22Rv1 (cell line): Measurements from ENCODE around the gene TBCA.
"Not testable (repeated sequence)": the region's sequence is repeated elsewhere in the genome, so short reads cannot be mapped to it uniquely, and the experiment has no call there.

Experiments used
- H3K27ac ChIP-seq: fragments of 450-650 bp; 2 replicates; pipeline ENCODE4 v1.5.1; 2017
- ZFX ChIP-seq: fragments of 450-650 bp; IDR thresholded peaks from 2 replicates; pipeline ENCODE4 v1.6.1; 2017; ENCODE audit warnings: antibody characterized with exemption, borderline replicate concordance
- TF ChIP-seq, protein P1 (sequence below): fragments of 450-650 bp; IDR thresholded peaks from 2 replicates; pipeline ENCODE4 v1.5.1; 2017; ENCODE audit warnings: mild to moderate bottlenecking

TBCA gene

DNA sequence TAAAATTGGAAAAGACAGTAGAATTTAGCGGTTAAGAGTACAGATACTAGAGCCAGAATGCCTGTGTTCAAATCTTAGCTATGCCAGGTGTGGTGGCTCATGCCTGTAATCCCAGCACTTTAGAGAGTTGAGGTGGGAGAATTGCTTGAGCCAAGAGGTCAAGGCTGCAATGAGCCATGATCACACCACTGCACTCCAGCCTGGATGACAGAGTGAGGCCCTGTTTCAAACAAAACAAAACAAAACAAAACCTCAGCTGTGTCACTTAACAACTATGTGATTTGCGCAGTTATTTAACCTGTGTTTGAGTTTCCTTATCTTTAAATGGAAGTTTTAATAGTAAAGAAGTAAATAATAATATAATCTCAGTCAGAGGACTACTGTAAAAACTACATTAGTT is 68.3 kb downstream of the TBCA start:
- TF ChIP-seq, protein P1, sequence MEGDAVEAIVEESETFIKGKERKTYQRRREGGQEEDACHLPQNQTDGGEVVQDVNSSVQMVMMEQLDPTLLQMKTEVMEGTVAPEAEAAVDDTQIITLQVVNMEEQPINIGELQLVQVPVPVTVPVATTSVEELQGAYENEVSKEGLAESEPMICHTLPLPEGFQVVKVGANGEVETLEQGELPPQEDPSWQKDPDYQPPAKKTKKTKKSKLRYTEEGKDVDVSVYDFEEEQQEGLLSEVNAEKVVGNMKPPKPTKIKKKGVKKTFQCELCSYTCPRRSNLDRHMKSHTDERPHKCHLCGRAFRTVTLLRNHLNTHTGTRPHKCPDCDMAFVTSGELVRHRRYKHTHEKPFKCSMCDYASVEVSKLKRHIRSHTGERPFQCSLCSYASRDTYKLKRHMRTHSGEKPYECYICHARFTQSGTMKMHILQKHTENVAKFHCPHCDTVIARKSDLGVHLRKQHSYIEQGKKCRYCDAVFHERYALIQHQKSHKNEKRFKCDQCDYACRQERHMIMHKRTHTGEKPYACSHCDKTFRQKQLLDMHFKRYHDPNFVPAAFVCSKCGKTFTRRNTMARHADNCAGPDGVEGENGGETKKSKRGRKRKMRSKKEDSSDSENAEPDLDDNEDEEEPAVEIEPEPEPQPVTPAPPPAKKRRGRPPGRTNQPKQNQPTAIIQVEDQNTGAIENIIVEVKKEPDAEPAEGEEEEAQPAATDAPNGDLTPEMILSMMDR = no peak
- no peak for TF ChIP-seq ZFX
- no peak overlapping the region for H3K27ac ChIP-seq

- H3K27ac ChIP-seq = not testable (repeated sequence)
Measured at GRCh38 chr5:77699569-77699968, 76.6 kb downstream of the TBCA start.

- no peak overlapping the region for H3K27ac ChIP-seq
- TF ChIP-seq ZFX = no peak
- TF ChIP-seq, protein P1 = no peak
Measured at GRCh38 chr5:77698920-77699319, 77.2 kb downstream of the TBCA start.

GRCh38 chr5:77697692-77698091 is 78.4 kb downstream of the TBCA start:
- no peak overlapping the region for H3K27ac ChIP-seq
- TF ChIP-seq ZFX = no peak
- TF ChIP-seq, protein P1 = no peak

DNA sequence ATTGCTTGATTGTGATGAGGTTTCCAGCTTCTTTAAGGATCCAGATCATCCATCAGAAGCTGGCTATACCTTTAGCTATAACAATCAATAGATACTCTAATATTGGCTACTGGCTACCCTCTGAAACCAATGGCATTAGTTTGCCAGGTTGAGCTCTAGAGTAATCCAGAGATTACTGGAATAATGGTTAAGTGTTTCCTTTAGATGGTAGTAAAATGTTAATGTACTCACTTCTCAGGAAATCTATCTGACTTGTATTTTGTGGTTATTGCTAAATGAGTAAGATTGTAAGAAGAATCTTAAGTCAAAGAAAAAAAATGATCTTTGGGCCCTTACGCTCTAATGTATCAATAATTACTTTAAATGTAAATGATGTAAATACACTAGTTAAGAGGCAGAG is 80.0 kb downstream of the TBCA start:
- TF ChIP-seq, protein P1 = no peak
- TF ChIP-seq ZFX = no peak

GRCh38 chr5:77693913-77694312 is 82.2 kb downstream of the TBCA start:
- H3K27ac ChIP-seq = no peak overlapping the region
- no peak for TF ChIP-seq ZFX
- TF ChIP-seq, protein P1 = no peak

More for the DNA sequence above, 80.0 kb downstream of the TBCA start:
- H3K27ac ChIP-seq = no peak overlapping the region

GRCh38 chr5:77683171-77683732 is 92.9 kb downstream of the TBCA start:
- TF ChIP-seq, protein P1 = no peak
- TF ChIP-seq ZFX = no peak
- no peak overlapping the region for H3K27ac ChIP-seq

DNA sequence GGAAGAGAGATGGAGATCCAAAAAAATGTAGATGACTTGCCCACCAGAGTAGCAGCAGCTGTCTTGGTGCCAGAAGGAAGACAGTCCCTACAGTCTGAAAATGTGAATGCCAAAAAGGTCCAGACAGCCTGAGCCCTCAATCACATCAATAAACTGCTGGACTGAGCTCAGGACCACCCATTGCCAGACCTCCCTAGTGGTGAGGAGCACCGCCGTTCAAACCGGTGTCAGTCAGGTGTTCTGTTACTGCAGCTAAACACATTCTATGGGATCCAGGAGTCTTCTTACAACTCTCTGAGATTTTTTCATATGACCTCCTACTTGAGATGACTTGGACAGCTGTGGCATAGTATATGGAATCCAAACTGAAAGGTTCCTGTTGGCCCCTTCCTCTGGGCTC is 105.6 kb downstream of the TBCA start:
- TF ChIP-seq, protein P1 = no peak
- TF ChIP-seq ZFX = no peak
- H3K27ac ChIP-seq = no peak overlapping the region
